HEK293T (cell line): ENCODE measurements around the gene LTBP1.

Source experiments
- ELF4 ChIP-seq: fragments of 450-650 bp; IDR thresholded peaks from 2 replicates; pipeline ENCODE4 v1.6.1; 2017; ENCODE audit warnings: antibody characterized with exemption
- FOXM1 ChIP-seq: fragments of 450-650 bp; IDR thresholded peaks from 2 replicates; pipeline ENCODE4 v1.6.1; 2017; ENCODE audit warnings: mild to moderate bottlenecking, borderline replicate concordance

GRCh38 chr2:33304032-33304864, 357.5 kb downstream of the LTBP1 start:
- TF ChIP-seq FOXM1 (no peak), ELF4 (no peak)
